ENCODE results near the gene KCNJ16.
"Not testable (repeated sequence)": the region's sequence is repeated elsewhere in the genome, so short reads cannot be mapped to it uniquely, and the experiment has no call there.

GRCh38 chr17:70045780-70046179 is 29.2 kb upstream of the KCNJ16 start:
- TF ChIP-seq CTCF (IDR thresholded peaks at IDR 0.05; ENCODE audit: low read depth, low read length); MAX (IDR thresholded peaks at IDR 0.05; ENCODE audit: low read depth, low read length); POLR2A (IDR thresholded peaks at IDR 0.05; ENCODE audit: extremely low read depth, insufficient read length); MYC (IDR thresholded peaks at IDR 0.05; ENCODE audit: low read depth, low read length): not testable (repeated sequence)

All from NB4 (cell line).